C1 segment of cervical spinal cord (tissue), 14 donors: ENCODE measurements around the gene BCAT1.
"Not testable (repeated sequence)": the region's sequence is repeated elsewhere in the genome, so short reads cannot be mapped to it uniquely, and the experiment has no call there.

ENCODE experiments used
- DNase-seq, 14 donors: peaks; one replicate each; lab custom pipeline; 2025; lab: John Stamatoyannopoulos, UW

Gene BCAT1

DNA sequence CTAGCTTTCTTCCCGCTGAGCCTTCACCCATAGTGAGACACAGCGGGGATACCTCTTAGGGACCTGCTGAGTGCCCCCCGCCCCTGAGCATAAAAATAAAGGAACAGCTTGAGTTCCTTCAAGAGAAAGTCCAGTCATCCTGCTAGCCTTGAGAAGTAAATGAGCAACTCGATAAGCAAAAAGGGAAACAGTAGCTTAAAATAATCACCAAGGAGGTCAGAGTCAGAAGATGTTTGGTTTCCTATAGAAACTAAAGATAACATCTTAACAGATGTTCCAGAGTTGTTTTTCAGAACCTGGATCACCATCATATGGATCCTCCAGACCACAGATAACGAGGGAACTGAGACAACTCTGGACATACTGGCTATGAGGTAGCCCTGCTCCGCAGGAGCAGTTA, 94.0 kb downstream of the BCAT1 start:
- no peak for DNase-seq

DNA sequence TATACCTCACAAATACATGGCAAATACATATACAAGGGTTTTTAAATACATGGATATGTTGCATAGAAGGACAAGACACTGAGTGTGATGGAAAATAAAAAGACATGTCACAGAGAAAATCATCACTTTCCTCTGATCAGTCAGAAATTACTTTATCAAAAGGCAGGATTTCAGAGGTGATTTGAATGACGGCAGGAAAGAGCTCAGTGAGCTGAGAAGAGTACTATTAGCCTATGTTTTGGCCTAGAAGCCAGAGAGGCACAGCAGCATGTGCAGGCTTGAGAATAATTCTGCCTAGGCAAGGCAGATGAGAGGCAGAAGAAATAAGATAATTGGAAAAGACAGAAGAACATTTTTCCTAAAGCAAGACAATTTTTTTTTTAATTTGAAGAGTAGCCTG, 94.9 kb downstream of the BCAT1 start:
- no peak for DNase-seq

DNA sequence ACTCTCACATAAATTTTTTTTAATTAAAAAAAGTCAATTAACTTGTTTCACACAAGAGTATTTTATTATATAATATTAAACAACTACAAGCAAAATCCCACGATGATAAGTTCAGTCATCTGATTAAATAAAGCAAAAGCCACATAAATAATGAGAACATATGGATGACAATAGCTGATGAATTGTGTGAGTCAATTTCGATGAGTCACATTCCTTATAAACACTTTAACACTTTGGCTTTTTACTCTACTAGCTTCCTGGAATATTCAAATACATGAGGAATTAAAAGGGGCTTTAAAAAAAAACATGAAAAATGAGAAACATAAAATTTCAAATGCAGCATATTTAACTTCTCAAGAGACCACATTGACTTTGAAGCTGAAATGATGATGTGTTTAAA, 95.3 kb downstream of the BCAT1 start:
- DNase-seq = no peak

DNA sequence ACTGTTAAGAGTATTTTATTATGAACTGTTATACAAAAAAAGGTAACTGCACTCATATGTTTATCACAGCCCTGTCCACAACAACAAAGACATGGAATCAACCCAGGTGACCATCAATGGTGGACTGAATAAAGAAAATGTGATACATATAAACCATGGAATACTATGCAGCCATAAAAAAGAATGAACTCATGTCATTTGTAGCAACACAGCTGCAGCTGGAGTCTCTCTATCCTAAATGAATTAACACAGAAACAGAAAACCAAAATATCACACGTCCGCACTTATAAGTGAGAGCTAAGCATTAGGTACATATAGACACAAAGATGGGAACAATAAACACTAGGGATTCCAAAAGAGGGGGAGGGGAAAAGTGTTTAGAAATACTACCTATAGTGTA, 95.8 kb downstream of the BCAT1 start:
- DNase-seq = no peak

DNA sequence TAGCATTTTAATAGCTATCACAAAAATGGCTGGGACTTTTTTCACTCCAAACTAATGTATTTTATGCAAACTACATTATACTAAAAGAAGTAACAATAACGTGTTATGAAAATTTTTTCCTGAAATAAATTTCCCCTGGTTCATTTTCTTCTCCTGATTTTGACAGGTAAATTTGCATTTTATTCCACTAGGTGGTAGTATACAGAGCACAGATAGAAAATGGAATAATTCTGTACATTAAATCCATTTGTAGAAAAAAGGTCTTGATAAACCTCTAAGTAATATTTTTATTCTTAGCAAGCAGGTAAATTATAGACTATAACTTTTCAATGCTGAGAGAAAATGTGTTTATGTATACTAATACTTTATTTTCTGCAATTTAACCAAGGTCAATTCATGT, 96.5 kb downstream of the BCAT1 start:
- no peak for DNase-seq

DNA sequence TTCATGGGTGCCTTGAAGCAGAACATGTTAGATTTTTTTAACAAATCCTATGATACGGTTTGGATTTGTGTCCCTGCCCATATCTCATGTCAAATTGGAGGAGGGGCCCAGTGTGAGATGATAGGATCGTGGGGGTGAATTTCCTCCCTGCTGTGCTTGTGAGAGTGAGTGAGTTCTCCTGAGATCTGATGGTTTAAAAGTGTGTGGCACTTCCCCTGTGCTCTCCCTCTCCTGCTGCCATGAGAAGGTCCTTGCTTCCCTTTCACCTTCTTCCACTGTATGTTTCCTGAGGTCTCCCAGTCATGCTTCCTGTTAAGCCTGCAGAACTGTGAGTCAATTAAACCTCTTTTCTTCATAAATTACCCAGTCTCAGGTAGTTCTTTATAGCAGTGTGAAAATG, 97.0 kb downstream of the BCAT1 start:
- DNase-seq = not testable (repeated sequence)

DNA sequence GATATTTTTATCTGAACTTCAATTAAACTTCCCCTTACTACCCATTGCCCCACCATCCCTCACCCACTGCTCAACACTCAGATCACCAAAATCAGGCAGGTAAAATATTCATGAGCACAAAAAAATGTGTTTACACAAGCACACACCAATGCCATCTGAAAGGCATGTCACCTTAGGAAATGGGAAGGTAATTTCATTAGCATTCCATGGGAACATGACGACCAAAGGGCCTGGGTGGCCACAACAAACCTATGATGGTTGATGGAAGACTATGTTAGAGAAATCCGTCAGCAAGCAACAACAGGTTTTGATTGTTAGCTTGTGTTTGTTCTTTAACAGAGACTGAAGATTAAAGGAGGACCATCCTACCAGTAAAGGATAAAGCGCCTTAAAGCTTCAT, 97.6 kb downstream of the BCAT1 start:
- no peak for DNase-seq

DNA sequence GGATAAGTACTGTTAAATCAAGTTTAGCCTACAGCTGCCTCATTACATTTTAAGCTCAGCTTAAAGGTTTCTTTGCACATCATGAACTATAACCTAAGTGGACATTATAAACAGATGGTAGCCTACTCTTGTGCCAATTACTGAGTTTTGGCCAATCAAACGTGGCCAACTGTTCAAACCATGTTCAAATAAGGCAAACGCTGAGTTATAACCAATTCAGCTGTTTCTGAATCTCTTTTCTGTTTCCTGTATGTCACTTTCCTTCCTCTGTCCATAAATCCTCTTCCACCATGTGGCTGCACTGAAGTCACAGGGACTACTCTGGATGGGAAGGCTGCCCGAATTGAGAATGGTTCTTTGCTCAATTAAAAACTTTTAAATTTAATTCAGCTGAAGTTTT, 98.4 kb downstream of the BCAT1 start:
- DNase-seq = no peak

DNA sequence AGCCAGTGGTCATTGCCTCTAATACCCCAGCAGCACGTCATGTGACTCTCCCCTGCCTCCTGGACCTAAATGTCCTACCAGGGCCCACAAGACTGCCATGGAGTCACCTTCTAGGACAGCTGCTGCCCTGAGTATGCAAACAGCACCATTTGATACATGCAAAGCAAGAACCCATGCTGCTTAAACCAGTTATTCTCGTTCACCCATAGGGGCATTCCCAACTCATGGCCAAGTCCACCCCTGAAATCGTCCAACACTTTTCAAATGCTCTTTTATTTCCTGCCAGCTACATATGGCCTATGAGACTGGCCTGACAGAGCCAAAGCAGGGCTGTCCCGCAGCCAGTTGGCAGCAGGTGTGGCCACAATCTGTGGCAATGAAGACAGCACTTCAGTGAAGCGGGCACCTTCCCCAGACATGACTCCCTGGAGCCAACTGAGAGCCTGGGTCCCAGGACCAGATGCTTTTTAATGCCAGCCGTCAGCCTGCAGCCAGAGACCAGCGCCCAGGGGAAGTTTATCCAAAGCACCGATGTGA, 99.9 kb downstream of the BCAT1 start:
- peak in 1 of 14 donors; percentile 15 for DNase-seq

DNA sequence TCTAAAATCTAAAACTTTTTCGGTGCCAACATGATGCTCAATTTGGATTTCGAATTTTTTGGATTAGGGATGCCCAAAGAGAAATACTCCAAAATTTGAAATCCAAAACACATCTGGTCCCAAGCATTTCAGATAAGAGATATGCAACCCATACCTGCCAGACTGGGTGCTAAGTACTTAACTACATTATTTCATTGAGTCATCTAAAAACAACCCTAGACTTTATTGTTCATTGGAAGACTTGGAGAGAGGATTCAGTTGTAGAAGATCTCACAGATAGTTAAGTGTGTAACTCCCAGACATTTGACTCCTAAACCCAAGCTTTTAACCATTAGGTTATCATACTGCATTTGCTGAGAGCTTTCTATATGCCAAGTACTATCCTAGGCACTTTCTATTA, 102.2 kb downstream of the BCAT1 start:
- no peak for DNase-seq

DNA sequence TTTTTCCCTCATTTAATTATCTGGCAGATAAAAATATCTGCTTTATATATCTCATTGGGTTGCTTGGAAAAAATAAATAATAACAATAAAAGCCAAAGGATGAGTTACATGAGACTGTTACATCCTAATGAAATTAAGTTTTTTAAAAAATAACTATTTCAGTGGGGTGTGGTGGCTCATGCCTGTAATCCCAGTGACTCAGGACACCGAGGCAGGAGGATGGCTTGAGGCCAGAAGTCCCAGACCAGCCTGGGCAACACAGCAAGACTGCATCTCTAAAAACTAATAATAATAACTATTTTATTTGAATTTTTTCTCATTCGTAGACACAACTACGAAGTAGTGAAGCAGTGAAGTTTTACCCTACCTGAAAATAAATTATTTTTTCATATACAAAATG, 103.3 kb downstream of the BCAT1 start:
- DNase-seq = no peak

DNA sequence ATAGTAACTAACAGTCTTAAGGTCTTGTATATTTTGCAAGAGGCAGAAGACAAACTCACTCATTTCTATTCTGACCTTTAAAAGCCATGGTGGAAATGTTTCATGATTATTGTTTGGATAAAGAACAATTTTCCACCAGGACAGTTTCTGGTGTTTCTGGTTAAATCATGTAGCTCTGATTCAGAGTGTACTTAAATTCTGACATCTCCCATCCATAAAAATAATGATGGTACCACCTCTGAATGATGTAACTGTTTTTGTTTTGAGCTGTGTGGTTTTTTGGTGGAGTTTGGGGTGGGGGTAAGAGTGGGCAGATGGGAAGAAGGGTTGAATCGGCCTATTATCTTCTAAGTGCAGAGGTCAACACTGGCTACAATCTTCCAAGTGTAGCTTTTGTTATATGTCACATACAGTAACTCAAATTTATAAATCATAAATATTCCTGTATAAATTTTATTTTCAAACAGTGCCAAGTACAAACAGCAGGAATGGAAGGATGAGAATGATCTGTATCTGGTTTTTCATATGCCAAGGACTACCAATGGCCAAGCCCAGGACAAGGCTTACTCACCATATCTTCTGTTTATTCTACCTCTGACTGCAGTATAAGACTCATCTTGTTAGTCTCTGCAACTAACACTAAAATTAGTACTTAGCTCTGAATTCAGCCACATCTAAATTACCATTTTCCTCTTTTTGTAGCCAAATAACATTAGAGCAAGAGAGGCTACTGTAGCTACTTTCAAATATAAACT, 108.7 kb downstream of the BCAT1 start:
- no peak for DNase-seq

DNA sequence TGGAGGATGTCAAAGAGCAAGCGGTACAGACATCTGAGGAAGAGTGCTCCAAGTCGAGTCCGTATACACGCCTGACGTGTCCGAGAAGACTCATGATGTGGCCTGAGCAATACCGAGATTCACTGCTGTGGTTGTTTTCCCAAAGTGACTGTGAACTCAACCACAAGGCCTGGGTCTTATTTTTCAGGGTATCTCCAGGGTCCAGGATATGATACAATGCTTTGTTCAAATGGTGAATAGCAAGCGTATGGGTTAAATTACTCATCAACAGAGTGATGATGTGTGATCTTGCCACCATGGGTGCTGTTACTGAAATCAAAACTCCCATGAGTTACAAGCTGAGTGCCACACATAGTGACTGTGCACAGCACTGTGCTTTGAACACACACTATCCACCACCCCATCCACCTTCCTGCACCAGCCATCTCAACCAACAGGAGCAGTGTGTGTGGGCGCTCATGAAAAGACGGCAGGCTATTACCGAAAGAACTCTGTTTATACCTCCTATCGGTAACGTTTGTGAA, 109.6 kb downstream of the BCAT1 start:
- DNase-seq = no peak

DNA sequence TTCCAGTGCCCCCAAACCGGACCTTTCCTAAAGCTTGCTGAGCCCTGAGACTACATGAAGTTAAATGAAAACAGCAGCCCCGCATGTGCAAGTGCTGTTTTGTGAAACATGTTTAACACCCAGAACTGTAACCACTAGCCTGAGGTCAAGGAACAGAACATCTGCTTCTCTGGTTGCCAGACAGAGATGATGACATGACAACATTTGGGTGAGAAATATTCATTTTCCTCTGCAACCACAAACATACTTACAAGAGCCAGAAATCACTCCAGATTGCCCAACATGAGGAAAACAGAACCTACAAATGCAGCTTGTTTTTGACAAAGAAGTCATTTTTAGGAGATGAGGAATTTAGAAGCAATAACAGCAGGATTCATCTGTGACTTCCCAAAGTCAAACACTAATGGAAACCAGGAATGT, 110.4 kb downstream of the BCAT1 start:
- no peak for DNase-seq

DNA sequence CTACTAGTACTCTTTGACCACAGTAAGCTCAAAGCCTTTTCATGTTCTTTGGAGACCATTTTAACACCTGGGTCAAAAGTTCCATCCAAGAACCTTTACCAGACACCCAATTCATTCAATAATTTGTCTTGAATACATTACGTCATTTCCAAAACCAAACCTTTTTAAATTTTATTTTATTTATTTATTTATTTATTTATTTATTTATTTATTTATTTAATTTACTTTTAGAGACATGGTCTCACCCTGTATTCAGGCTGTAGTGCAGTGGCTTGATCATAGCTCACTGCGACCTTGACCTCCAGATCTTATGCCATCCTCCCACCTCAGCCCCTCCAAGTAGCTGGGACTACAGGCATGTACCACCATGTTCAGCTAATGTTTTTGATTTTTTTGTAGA, 113.5 kb downstream of the BCAT1 start:
- DNase-seq = no peak

DNA sequence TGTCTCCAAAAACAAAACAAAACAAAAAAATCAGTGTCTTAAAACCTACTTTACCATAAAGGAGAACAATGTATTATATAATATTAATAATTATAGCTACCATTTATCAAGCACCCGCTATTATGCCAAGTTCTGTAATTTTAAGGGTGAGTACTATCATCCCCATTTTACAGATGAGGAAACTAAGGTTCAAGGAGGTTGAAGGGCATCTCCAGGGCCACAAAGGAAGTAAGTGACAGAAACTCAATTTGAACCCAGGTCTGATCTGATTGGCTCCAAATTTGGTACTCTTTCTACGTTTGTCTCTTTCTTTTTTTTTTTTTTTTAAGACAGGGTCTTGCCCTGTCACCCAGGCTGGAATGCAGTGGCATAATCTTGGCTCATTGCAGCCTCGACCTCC, 115.4 kb downstream of the BCAT1 start:
- DNase-seq = no peak

DNA sequence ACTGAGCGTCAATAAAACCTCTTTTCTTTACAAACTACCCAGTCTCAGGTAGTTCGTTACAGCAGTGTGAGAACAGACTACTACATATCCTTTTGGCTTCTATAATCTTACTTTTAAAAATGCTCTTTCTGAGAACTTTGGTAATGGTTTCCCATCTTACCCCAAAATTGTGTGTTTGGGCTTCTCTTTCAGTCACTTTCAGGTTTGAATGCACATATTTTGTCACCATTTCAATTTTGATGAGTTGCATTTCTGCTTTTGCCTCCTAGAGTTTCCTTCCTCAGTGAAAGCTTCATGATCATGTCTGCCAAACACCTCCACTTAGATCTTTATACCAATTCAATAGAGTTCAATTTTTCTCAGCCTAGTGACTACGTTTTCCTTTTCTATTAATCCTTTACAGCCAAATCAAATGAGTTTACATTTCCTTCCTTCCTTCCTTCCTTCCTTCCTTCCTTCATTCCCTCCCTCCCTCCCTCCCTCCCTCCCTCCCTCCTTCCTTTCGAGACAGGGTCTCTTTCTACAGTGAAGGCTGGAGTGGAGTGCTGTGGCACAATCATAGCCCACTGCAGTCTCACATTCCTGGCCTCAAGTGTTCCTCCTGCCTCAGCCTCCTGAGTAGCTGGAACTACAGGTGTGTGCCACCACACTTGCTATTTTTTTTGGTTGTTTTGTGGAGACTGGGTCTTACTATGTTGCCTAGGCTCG, 124.9 kb downstream of the BCAT1 start:
- DNase-seq = no peak

DNA sequence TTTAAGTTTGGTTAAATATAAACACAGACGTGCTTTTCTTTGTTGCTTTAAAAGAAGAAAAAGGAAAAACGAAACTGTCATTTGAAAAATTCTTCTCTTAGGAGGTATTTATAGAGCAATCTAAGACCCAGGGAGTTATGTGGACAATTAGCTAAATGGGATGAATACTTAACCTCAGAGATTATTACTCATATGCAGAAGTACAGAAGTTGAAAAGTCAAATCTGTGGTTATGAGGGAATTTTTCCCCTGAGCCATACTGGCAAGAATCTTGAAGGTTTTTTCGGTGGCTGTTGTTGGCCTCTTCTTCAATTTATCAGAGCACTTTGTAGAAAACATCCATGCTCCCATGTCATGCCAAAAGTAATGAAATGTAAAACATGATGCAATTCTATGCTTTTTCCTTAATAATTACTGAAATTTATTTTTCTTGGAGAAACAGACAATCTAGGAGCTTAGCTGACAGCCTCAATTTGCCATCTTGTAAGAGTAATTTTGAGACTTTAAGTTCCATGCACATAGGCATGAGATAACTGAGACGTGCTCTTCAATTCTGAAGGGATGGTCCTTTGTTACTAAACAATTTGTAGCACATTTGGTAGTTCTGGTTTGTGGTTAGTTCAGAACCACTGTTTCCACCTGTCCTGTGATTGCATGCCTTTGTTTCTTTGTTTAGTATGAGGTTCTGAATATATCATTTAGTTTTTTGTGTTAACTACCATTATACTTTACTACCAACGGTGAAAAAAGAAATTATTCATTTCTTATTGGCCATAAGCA, 126.6 kb downstream of the BCAT1 start:
- no peak for DNase-seq

DNA sequence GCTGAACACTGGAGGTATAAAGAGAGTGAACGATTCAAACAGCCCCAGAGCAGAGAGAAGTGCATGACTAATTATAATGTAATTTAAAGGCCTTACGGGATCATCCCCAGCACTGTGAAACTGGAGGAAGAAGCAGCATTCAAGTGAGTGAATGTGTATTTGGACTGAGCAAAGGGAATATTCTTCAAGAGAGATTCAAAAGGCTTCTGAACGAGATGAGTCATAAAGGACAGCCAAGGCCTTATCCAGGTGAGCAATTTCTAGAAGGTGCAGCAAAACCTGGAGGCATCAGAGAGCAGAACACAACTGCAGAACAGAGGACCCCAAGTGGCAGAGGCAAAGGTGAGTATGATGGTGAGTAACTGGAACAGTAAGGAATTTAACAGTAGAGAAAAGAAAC, 127.2 kb downstream of the BCAT1 start:
- DNase-seq = no peak

DNA sequence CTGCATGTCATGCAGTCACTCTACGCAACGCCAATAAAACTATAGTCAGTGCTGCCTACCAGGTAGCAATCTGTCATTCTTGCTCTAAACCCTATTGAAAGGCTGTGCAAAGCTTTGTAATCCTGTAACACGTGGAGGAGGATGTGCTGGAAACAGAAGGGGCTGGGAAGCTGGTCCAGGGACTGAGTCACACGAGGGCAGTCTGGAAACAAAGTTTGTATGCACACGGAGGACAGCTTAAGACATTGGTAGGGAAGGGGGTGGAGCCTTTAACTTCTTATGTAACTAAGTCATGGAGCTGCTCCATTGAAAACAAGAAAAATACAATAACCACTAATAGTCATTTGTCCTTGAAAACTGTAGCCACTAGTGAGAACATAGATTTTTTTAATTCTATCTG, 128.0 kb downstream of the BCAT1 start:
- no peak for DNase-seq

DNA sequence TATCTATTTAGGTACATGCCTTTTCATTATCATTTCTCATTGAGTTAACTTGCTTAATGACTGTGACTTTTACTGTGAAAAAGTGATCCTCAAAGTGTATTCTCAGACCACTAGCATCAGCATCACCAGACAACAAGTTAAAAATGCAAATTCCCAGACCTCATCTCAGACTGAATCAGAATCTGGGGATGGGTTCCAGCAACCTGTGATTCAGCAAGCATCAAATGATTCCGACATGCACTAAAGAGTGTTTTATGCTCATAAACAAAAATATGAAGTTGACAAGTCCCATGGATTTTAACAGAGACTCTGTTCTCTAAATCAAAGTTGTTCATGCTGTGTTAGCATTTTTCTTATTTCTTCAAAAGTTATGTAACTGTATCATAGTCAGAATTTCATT, 130.6 kb downstream of the BCAT1 start:
- DNase-seq = no peak

DNA sequence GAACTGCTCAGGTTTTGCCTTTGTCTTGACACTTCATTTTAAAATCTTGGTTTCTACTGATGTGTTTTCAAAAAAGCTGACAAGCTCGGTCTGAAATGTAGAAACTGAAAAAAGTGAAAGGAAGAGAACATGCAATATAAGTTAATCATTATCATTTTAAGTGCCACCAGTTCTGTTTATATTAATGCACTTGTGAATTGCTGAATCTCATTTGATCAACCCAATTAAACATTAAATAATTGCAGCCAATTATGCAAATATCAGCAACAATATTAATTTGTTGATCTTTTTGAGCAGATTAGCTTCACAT, 133.8 kb downstream of the BCAT1 start:
- DNase-seq = no peak
